Stimulated activated naive B cell treated with anti-CD40 and anti-IgM and Interleukin-4, amounts not matched to agents 10 μg/mL and 1 μg/mL and 100 μg/mL, for 72 hours (primary cell): ENCODE results near the gene DUT.

Experiments
- ATAC-seq, 2 donors: fragments of 150-1000 bp; cut with Tn5 transposase; replicated peaks; 2 replicates each; pipeline ENCODE4 v1.10.0; 2021; ENCODE audit warnings: moderate library complexity in 1 of 2
- DNase-seq: peaks from one replicate; pipeline ENCODE4 v3.0.0; 2021
- H3K27ac Mint-ChIP-seq: one replicate; pipeline ENCODE4 v1.8.0; 2022; ENCODE audit warnings: mild to moderate bottlenecking, mixed read lengths
- H3K27me3 Mint-ChIP-seq, 2 donors: one replicate each; pipeline ENCODE4 v1.8.0; 2022; ENCODE audit warnings: mixed read lengths in 2 of 2
- H3K36me3 Mint-ChIP-seq, 2 donors: one replicate each; pipeline ENCODE4 v1.8.0; 2022; ENCODE audit warnings: mixed read lengths in 2 of 2, mild to moderate bottlenecking in 1 of 2
- H3K4me1 Mint-ChIP-seq, 2 donors: one replicate each; pipeline ENCODE4 v1.8.0; 2022; ENCODE audit warnings: mixed read lengths in 2 of 2, mild to moderate bottlenecking in 1 of 2
- H3K4me3 Mint-ChIP-seq, 2 donors: one replicate each; pipeline ENCODE4 v1.8.0; 2022; ENCODE audit warnings: mild to moderate bottlenecking in 2 of 2, mixed read lengths in 2 of 2, moderate library complexity in 1 of 2
- H3K9me3 Mint-ChIP-seq, 2 donors: one replicate each; pipeline ENCODE4 v1.8.0; 2022; ENCODE audit warnings: mixed read lengths in 2 of 2, mild to moderate bottlenecking in 1 of 2

DUT gene

GRCh38 chr15:48340111-48340510 lies 8.9 kb downstream of the DUT start:
- peaks cover 4 to 10% of the 10 kb centered on the region in 2 donors for H3K4me1 Mint-ChIP-seq
- H3K4me3 Mint-ChIP-seq, result no peak overlapping the region
- ATAC-seq (no peak), DNase-seq (no peak)
- H3K27ac Mint-ChIP-seq, result no peak overlapping the region
- no peaks in the 10 kb centered on the region for H3K27me3 Mint-ChIP-seq
- peaks cover 12 to 25% of the 10 kb centered on the region in 2 donors for H3K36me3 Mint-ChIP-seq
- no peaks in the 10 kb centered on the region for H3K9me3 Mint-ChIP-seq

GRCh38 chr15:48343865-48344264 lies 12.6 kb downstream of the DUT start:
- no peak for DNase-seq
- peaks cover 7 to 15% of the 10 kb centered on the region in 2 donors for H3K36me3 Mint-ChIP-seq
- peaks cover 0 to 3% of the 10 kb centered on the region in 2 donors for H3K4me1 Mint-ChIP-seq
- no peak overlapping the region for H3K27ac Mint-ChIP-seq
- no peak overlapping the region for H3K4me3 Mint-ChIP-seq
- no peak for ATAC-seq
- H3K9me3 Mint-ChIP-seq, result no peaks in the 10 kb centered on the region
- no peaks in the 10 kb centered on the region for H3K27me3 Mint-ChIP-seq

DNA sequence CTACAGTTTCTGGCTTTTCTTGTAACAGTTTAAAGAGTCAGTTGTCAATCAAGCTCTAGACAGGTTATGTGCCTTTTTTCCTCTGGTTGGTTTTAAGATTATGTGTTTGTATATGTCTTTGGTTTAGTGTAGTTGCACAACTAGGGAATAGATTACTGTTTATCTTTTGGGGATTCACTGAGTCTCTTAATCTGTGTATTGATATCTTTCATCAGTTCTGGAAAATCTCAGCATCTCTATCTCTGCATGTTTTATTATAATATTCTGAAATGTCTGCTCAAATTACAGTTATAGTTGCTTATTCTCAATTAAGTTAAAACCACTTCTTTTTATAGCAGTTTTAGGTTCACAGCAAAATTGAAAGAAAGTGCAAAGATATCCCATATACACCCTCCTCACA lies 14.3 kb downstream of the DUT start:
- DNase-seq (no peak), ATAC-seq (no peak)
- no peak overlapping the region for H3K27ac Mint-ChIP-seq
- no peaks in the 10 kb centered on the region for H3K9me3 Mint-ChIP-seq
- no peaks in the 10 kb centered on the region for H3K4me1 Mint-ChIP-seq
- peaks cover 2 to 9% of the 10 kb centered on the region in 2 donors for H3K36me3 Mint-ChIP-seq
- H3K27me3 Mint-ChIP-seq, result no peaks in the 10 kb centered on the region
- H3K4me3 Mint-ChIP-seq, result no peak overlapping the region

DNA sequence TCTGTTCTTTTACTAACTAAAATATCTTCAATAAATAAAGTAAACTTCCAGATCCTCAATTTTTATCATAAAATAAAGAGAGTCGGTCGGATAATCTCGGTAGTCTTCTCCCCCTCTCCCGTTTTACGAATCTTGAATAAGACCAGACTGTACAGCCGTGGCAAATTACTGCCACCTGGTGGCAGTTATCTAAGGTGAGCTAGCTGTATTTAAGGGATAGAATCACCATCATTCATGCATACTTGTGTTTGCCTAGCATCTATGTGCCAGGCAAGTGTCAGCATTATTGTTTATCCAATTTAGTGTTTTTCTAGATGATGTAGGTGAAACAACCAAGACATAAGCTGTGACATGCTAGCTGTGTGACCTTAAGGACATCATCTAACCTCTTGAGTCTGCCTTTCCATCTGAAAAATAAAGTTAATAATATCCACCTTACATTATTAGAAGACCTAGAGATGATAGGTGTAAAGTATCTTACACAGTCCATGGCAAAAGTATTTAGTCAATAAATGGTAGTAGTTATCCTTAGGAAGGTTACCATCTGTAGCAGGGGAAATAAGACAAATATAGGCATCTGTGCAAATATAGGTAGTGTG lies 21.3 kb downstream of the DUT start:
- no peak overlapping the region for H3K27ac Mint-ChIP-seq
- ATAC-seq, result peak; percentile 89 to 92
- no peaks in the 10 kb centered on the region for H3K36me3 Mint-ChIP-seq
- peaks cover 5 to 9% of the 10 kb centered on the region in 2 donors for H3K27me3 Mint-ChIP-seq
- peak; percentile 27 for DNase-seq
- no peak overlapping the region for H3K4me3 Mint-ChIP-seq
- no peaks in the 10 kb centered on the region for H3K9me3 Mint-ChIP-seq
- H3K4me1 Mint-ChIP-seq, result peaks cover 0 to 1% of the 10 kb centered on the region in 2 donors

- no peak overlapping the region for H3K27ac Mint-ChIP-seq
- H3K9me3 Mint-ChIP-seq, result no peaks in the 10 kb centered on the region
- no peaks in the 10 kb centered on the region for H3K36me3 Mint-ChIP-seq
- ATAC-seq, result no peak
- peaks cover 5 to 9% of the 10 kb centered on the region in 2 donors for H3K27me3 Mint-ChIP-seq
- no peak overlapping the region for H3K4me3 Mint-ChIP-seq
- no peak for DNase-seq
- peaks cover 5 to 6% of the 10 kb centered on the region in 2 donors for H3K4me1 Mint-ChIP-seq
Measured at GRCh38 chr15:48354694-48355303, 23.6 kb downstream of the DUT start.

- Mint-ChIP-seq H3K4me3 (no peak overlapping the region), H3K27ac (no peak overlapping the region), H3K36me3 (no peaks in the 10 kb centered on the region), H3K9me3 (no peaks in the 10 kb centered on the region), H3K4me1 (peaks cover 5 to 6% of the 10 kb centered on the region in 2 donors), H3K27me3 (peaks cover 5 to 9% of the 10 kb centered on the region in 2 donors)
- ATAC-seq, result no peak
- DNase-seq, result no peak
Measured at GRCh38 chr15:48355377-48355776, 24.1 kb downstream of the DUT start.

DNA sequence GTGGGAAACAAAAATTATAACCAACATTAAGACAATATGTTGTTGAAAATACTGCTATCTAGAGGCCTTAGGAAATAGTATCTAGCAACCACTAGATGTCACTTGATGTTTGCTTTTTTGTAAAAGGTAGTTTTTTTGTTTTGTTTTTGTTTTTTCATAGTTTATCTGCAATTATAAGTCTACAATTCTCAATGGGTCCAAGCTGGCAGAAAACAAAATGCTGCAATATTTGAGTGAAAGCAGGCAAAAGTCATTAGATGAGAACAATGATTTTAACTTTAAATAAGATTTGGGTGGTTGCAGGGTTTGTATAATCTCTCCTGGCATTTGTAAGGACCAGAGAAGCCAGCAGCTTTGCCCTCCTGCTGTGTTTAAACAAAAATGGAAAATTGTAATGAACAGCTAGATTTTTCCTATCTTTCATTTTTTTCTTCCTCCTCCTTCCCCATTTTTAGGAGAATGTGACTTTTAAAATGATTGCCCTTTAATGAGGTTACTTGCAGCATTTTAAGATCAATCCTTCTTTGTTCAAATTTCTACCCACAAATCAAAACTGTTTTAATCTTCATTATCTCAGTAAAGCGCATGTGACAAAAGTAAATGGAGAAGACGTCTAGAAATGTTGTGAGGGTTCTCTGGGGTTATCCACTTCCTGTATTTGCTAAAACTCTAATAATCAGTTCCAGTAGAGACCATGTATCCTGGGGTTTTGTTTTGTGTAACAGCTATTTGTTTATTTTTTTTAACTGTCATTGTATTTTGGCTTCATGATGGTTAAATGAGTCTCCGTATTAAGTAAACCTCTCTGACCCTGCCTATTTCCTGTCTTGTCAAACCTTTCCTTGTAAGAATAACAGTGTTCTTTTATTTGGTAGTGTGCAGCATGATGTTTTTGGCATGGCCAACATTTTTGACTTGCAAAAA lies 27.3 kb downstream of the DUT start:
- Mint-ChIP-seq H3K4me3 (no peak overlapping the region), H3K36me3 (no peaks in the 10 kb centered on the region), H3K27ac (no peak overlapping the region), H3K9me3 (peaks cover 0 to 2% of the 10 kb centered on the region in 2 donors), H3K27me3 (no peaks in the 10 kb centered on the region), H3K4me1 (peaks cover 3 to 6% of the 10 kb centered on the region in 2 donors)
- DNase-seq (no peak), ATAC-seq (peak in 1 of 2 donors; percentile 34)

- H3K9me3 Mint-ChIP-seq, result peaks cover 0 to 2% of the 10 kb centered on the region in 2 donors
- no peaks in the 10 kb centered on the region for H3K27me3 Mint-ChIP-seq
- H3K27ac Mint-ChIP-seq, result no peak overlapping the region
- DNase-seq (no peak), ATAC-seq (no peak)
- H3K36me3 Mint-ChIP-seq, result no peaks in the 10 kb centered on the region
- peaks cover 3 to 6% of the 10 kb centered on the region in 2 donors for H3K4me1 Mint-ChIP-seq
- no peak overlapping the region for H3K4me3 Mint-ChIP-seq
Measured at GRCh38 chr15:48360841-48361240, 29.6 kb downstream of the DUT start.

GRCh38 chr15:48361685-48362084 lies 30.5 kb downstream of the DUT start:
- Mint-ChIP-seq H3K4me3 (no peak overlapping the region), H3K9me3 (peaks cover 0 to 2% of the 10 kb centered on the region in 2 donors), H3K27ac (no peak overlapping the region), H3K27me3 (no peaks in the 10 kb centered on the region), H3K36me3 (no peaks in the 10 kb centered on the region), H3K4me1 (peaks cover 3 to 6% of the 10 kb centered on the region in 2 donors)
- DNase-seq (no peak), ATAC-seq (no peak)

GRCh38 chr15:48363474-48363873 lies 32.2 kb downstream of the DUT start:
- H3K9me3 Mint-ChIP-seq, result peaks cover 0 to 2% of the 10 kb centered on the region in 2 donors
- ATAC-seq (no peak), DNase-seq (no peak)
- H3K4me3 Mint-ChIP-seq, result no peak overlapping the region
- peaks cover 3 to 4% of the 10 kb centered on the region in 2 donors for H3K4me1 Mint-ChIP-seq
- H3K27me3 Mint-ChIP-seq, result peaks cover 5 to 8% of the 10 kb centered on the region in 2 donors
- H3K36me3 Mint-ChIP-seq, result no peaks in the 10 kb centered on the region
- H3K27ac Mint-ChIP-seq, result no peak overlapping the region

GRCh38 chr15:48365575-48365974 lies 34.3 kb downstream of the DUT start:
- Mint-ChIP-seq H3K4me1 (no peaks in the 10 kb centered on the region), H3K9me3 (peaks cover 0 to 2% of the 10 kb centered on the region in 2 donors), H3K4me3 (no peak overlapping the region), H3K27ac (no peak overlapping the region), H3K27me3 (peaks cover 5 to 12% of the 10 kb centered on the region in 2 donors), H3K36me3 (no peaks in the 10 kb centered on the region)
- ATAC-seq (no peak), DNase-seq (no peak)

DNA sequence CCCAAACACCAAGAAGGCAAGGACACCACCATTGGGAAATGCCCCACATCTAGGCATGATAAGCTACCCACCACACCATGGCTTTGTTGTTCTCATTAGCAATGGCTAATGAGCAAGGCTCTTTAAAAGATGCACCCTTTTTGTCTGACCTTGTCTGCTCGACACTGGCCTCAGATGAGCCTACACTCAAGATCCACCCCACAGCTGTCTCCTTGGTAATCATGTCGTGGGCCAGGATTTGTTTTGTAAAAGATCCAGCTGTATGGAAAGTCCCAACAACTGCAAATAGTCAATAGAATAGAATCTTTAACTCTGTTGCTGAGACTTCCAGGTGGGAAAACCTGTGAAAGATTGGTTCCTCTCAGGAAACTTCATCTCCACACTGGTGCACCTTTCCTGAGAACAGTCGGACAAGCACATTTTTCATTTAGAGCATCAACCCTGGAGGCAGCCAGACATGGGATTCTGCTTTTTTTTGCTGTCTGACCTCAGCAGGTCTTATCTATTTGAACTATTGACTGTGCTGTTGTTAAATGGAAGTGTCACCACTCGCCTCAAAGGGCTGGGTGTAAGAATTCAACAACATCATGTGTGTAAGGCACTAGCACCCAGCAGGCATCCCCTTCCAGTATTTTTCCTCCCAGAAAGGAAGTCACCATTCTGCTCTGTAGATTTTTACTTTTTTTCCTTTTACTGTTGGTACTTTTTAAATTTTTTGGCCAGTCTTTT lies 35.5 kb downstream of the DUT start:
- H3K36me3 Mint-ChIP-seq, result no peaks in the 10 kb centered on the region
- H3K4me1 Mint-ChIP-seq, result no peaks in the 10 kb centered on the region
- no peak overlapping the region for H3K27ac Mint-ChIP-seq
- peaks cover 5 to 12% of the 10 kb centered on the region in 2 donors for H3K27me3 Mint-ChIP-seq
- no peak overlapping the region for H3K4me3 Mint-ChIP-seq
- DNase-seq (no peak), ATAC-seq (no peak)
- H3K9me3 Mint-ChIP-seq, result no peaks in the 10 kb centered on the region

GRCh38 chr15:48367483-48367882 lies 36.3 kb downstream of the DUT start:
- Mint-ChIP-seq H3K4me1 (no peaks in the 10 kb centered on the region), H3K36me3 (no peaks in the 10 kb centered on the region), H3K27me3 (peaks cover 5 to 12% of the 10 kb centered on the region in 2 donors), H3K4me3 (no peak overlapping the region), H3K27ac (no peak overlapping the region), H3K9me3 (no peaks in the 10 kb centered on the region)
- no peak for DNase-seq
- ATAC-seq, result no peak

- no peaks in the 10 kb centered on the region for H3K4me1 Mint-ChIP-seq
- no peak for DNase-seq
- no peaks in the 10 kb centered on the region for H3K9me3 Mint-ChIP-seq
- ATAC-seq, result no peak
- H3K27me3 Mint-ChIP-seq, result peaks cover 21 to 27% of the 10 kb centered on the region in 2 donors
- H3K27ac Mint-ChIP-seq, result no peak overlapping the region
- no peaks in the 10 kb centered on the region for H3K36me3 Mint-ChIP-seq
- H3K4me3 Mint-ChIP-seq, result no peak overlapping the region
Measured at GRCh38 chr15:48370460-48370859, 39.2 kb downstream of the DUT start.
